OCI-LY7 (cell line): ENCODE data around the gene ABCA2. TPM values are rescaled to one million over a fixed set of nuclear protein-coding genes. Genes with fewer than 3 reads are reported as not detected.

Source experiments
- BruUV-seq: library from RNA; stranded (reverse); fragments of 400-500 nt; replicated peaks from 2 replicates; lab custom pipeline; 2021; lab: Mats Ljungman, UMichigan
- CTCF ChIA-PET: fragments of 300-600 bp; sonication (Branson Sonifier 250); formaldehyde crosslinking; loops from one replicate; lab custom pipeline; 2022; ENCODE audit warnings: antibody characterized with exemption; ENCODE audit not compliant: unreplicated experiment; lab: Charles Lee
- POLR2A ChIA-PET: fragments of 300-600 bp; sonication (Branson Sonifier 250); formaldehyde crosslinking; loops from one replicate; lab custom pipeline; 2022; ENCODE audit warnings: antibody characterized with exemption; lab: Charles Lee
- DNase-seq: peaks from one replicate; pipeline ENCODE4 v3.0.0-alpha.2; 2015; ENCODE audit warnings: low spot score
- H2AFZ ChIP-seq: fragments of 200-600 bp; sonication (generic), shearing (Covaris generic); 2 replicates; pipeline ENCODE4 v1.6.1; 2014; ENCODE audit warnings: mild to moderate bottlenecking, antibody characterized with exemption, low read length, moderate library complexity
- H3K27ac ChIP-seq: fragments of 200-600 bp; sonication (generic); 2 replicates; pipeline ENCODE4 v1.5.1; 2014; ENCODE audit warnings: mixed run types, low read depth, mild to moderate bottlenecking, moderate library complexity, low read length, inconsistent platforms; ENCODE audit not compliant: poor library complexity, severe bottlenecking
- H3K36me3 ChIP-seq: fragments of 200-600 bp; sonication (generic); 2 replicates; pipeline ENCODE4 v1.6.1; 2014; ENCODE audit warnings: mild to moderate bottlenecking, antibody characterized with exemption, low read length, moderate library complexity, mixed read lengths; ENCODE audit not compliant: insufficient read depth
- H3K4me1 ChIP-seq: fragments of 200-600 bp; sonication (generic); 2 replicates; pipeline ENCODE4 v1.5.1; 2014; ENCODE audit warnings: mild to moderate bottlenecking, low read length; ENCODE audit not compliant: insufficient read depth, poor library complexity, severe bottlenecking
- H3K4me2 ChIP-seq: fragments of 200-600 bp; sonication (generic); 2 replicates; pipeline ENCODE4 v1.6.1; 2014; ENCODE audit warnings: mild to moderate bottlenecking, low read length
- H3K4me3 ChIP-seq: fragments of 200-600 bp; sonication (generic); 2 replicates; pipeline ENCODE4 v1.5.1; 2014; ENCODE audit warnings: mild to moderate bottlenecking, low read depth, low read length; ENCODE audit not compliant: poor library complexity, severe bottlenecking
- H3K79me2 ChIP-seq: fragments of 200-600 bp; sonication (generic); 2 replicates; pipeline ENCODE4 v1.6.1; 2016; ENCODE audit warnings: low read depth, mild to moderate bottlenecking, low read length, moderate library complexity, mixed read lengths; ENCODE audit not compliant: insufficient read depth
- H3K9me2 ChIP-seq: fragments of 200-600 bp; sonication (generic); 2 replicates; pipeline ENCODE4 v1.6.1; 2016; ENCODE audit warnings: mild to moderate bottlenecking, low read length, mixed read lengths; ENCODE audit not compliant: insufficient read depth
- H3K9me3 ChIP-seq: fragments of 200-600 bp; sonication (generic); 2 replicates; pipeline ENCODE4 v1.6.1; 2014; ENCODE audit warnings: mild to moderate bottlenecking, mixed run types, low read length, mixed read lengths
- H4K20me1 ChIP-seq: fragments of 200-600 bp; sonication (generic); 2 replicates; pipeline ENCODE4 v1.6.1; 2014; ENCODE audit warnings: mild to moderate bottlenecking, antibody characterized with exemption, low read length, moderate library complexity, mixed read lengths; ENCODE audit not compliant: insufficient read depth
- CTCF ChIP-seq: fragments of 200-600 bp; sonication (generic); conservative IDR thresholded peaks from 2 replicates; pipeline ENCODE4 v1.5.1; 2014; ENCODE audit warnings: mild to moderate bottlenecking, antibody characterized with exemption, low read length, moderate library complexity, mixed read lengths
- EZH2phosphoT487 ChIP-seq: fragments of 200-600 bp; sonication (generic); IDR thresholded peaks from 2 replicates; pipeline ENCODE4 v1.6.1; 2018; ENCODE audit warnings: low read depth, borderline replicate concordance, mild to moderate bottlenecking, mixed run types, antibody characterized with exemption, low read length, moderate library complexity, mixed read lengths
- intact Hi-C: fragments of 100-400 bp; cut with micrococcal nuclease; formaldehyde crosslinking; loops from one replicate; pipeline ENCODE4 v1.10.0; 2022; ENCODE audit not compliant: unreplicated experiment
- total RNA-seq, 2 experiments: library from RNA; depleted of rRNA in 1 of 2; stranded (reverse); fragments of >200 nt in 1 of 2; shearing (Covaris generic) in 1 of 2; gene quantifications; 2 replicates each; pipeline ENCODE4 v1.2.3, GENCODE V29; 2014 to 2022

The ABCA2 gene
- total RNA-seq, 2 experiments from 2014 or later = 4.1 to 10.6 TPM

GRCh38 chr9:137023583-137023991 is 4.5 kb downstream of the ABCA2 start:
- no peak for DNase-seq
- ChIA-PET CTCF (no interaction called here), POLR2A (no interaction called here)
- Histone ChIP-seq H2AFZ (no peak overlapping the region), H3K9me3 (no peaks in the 10 kb centered on the region), H3K79me2 (no peaks in the 10 kb centered on the region), H4K20me1 (no peaks in the 10 kb centered on the region), H3K9me2 (no peaks in the 10 kb centered on the region), H3K27ac (no peak overlapping the region), H3K4me3 (no peak overlapping the region), H3K4me1 (peaks cover 28% of the 10 kb centered on the region), H3K4me2 (no peak overlapping the region), H3K36me3 (no peaks in the 10 kb centered on the region)
- no TSS peak for BruUV-seq
- intact Hi-C loops = no loop called here
- no peak for TF ChIP-seq CTCF
- no peak for TF ChIP-seq EZH2phosphoT487

GRCh38 chr9:137023157-137023556 is 4.9 kb downstream of the ABCA2 start:
- no peak for DNase-seq
- Histone ChIP-seq H3K4me1 (peaks cover 26% of the 10 kb centered on the region), H3K4me3 (no peak overlapping the region), H3K4me2 (no peak overlapping the region), H3K27ac (no peak overlapping the region), H3K9me2 (no peaks in the 10 kb centered on the region), H2AFZ (no peak overlapping the region), H4K20me1 (no peaks in the 10 kb centered on the region), H3K36me3 (no peaks in the 10 kb centered on the region), H3K79me2 (no peaks in the 10 kb centered on the region), H3K9me3 (no peaks in the 10 kb centered on the region)
- no TSS peak for BruUV-seq
- intact Hi-C loops = no loop called here
- ChIA-PET CTCF (no interaction called here), POLR2A (no interaction called here)
- no peak for TF ChIP-seq CTCF
- no peak for TF ChIP-seq EZH2phosphoT487

- ChIA-PET CTCF (interaction anchor here (0.9 kb wide), 1 partner anchor 13 kb away, joined by 3 read pairs; no protein-coding TSS in a partner anchor), POLR2A (interaction anchor here (0.8 kb wide), 1 partner anchor 212 kb away, joined by 3 read pairs; no protein-coding TSS in a partner anchor)
- Histone ChIP-seq H3K4me1 (peaks cover 26% of the 10 kb centered on the region), H3K36me3 (no peaks in the 10 kb centered on the region), H3K79me2 (no peaks in the 10 kb centered on the region), H3K4me2 (no peak overlapping the region), H4K20me1 (no peaks in the 10 kb centered on the region), H3K4me3 (no peak overlapping the region), H2AFZ (no peak overlapping the region), H3K9me3 (no peaks in the 10 kb centered on the region), H3K9me2 (no peaks in the 10 kb centered on the region), H3K27ac (no peak overlapping the region)
- no TSS peak for BruUV-seq
- TF ChIP-seq EZH2phosphoT487 (no peak), CTCF (no peak)
- intact Hi-C loops = no loop called here
- no peak for DNase-seq
Observed at GRCh38 chr9:137022662-137023008, 5.4 kb downstream of the ABCA2 start.
